Measurements from ENCODE around the gene PYDC2. TPM values are rescaled to one million over a fixed set of nuclear protein-coding genes. Genes with fewer than 3 reads are reported as not detected.

PYDC2 gene
- total RNA-seq, 1 donor from 2014 or later: not detected

- no peaks in the 10 kb centered on the region for H3K27me3 ChIP-seq (ENCODE audit: low read depth)
- no peak overlapping the region for H3K4me3 ChIP-seq
- TF ChIP-seq CTCF (IDR thresholded peaks at IDR 0.05; ENCODE audit: borderline replicate concordance): no peak
- intact Hi-C loops (cut with micrococcal nuclease): no loop called here
- H3K4me1 ChIP-seq: no peaks in the 10 kb centered on the region
- H3K9me3 ChIP-seq (replicated peaks): no peaks in the 10 kb centered on the region
- no peaks in the 10 kb centered on the region for H3K36me3 ChIP-seq
- no peak overlapping the region for H3K27ac ChIP-seq (replicated peaks)
- DNase-seq: no peak
Measured at GRCh38 chr3:191420771-191421170, 40.2 kb upstream of the PYDC2 start.

- H3K9me3 ChIP-seq (replicated peaks): no peaks in the 10 kb centered on the region
- TF ChIP-seq CTCF (IDR thresholded peaks at IDR 0.05; ENCODE audit: borderline replicate concordance): no peak
- intact Hi-C loops (cut with micrococcal nuclease): no loop called here
- no peaks in the 10 kb centered on the region for H3K36me3 ChIP-seq
- peak overlapping the region; percentile 5 for H3K4me3 ChIP-seq
- no peak for DNase-seq
- H3K27ac ChIP-seq (replicated peaks): no peak overlapping the region
- H3K27me3 ChIP-seq (ENCODE audit: low read depth): no peaks in the 10 kb centered on the region
- no peaks in the 10 kb centered on the region for H3K4me1 ChIP-seq
Measured at GRCh38 chr3:191424881-191425280, 36.1 kb upstream of the PYDC2 start.

GRCh38 chr3:191425322-191425734, 35.6 kb upstream of the PYDC2 start:
- peak overlapping the region; percentile 5 for H3K4me3 ChIP-seq
- intact Hi-C loops (cut with micrococcal nuclease): no loop called here
- no peaks in the 10 kb centered on the region for H3K27me3 ChIP-seq (ENCODE audit: low read depth)
- no peak overlapping the region for H3K27ac ChIP-seq (replicated peaks)
- no peaks in the 10 kb centered on the region for H3K9me3 ChIP-seq (replicated peaks)
- H3K36me3 ChIP-seq: no peaks in the 10 kb centered on the region
- no peak for TF ChIP-seq CTCF (IDR thresholded peaks at IDR 0.05; ENCODE audit: borderline replicate concordance)
- no peaks in the 10 kb centered on the region for H3K4me1 ChIP-seq
- no peak for DNase-seq

GRCh38 chr3:191426311-191426710, 34.7 kb upstream of the PYDC2 start:
- H3K27me3 ChIP-seq (ENCODE audit: low read depth): no peaks in the 10 kb centered on the region
- no peak for TF ChIP-seq CTCF (IDR thresholded peaks at IDR 0.05; ENCODE audit: borderline replicate concordance)
- no peak for DNase-seq
- no peaks in the 10 kb centered on the region for H3K36me3 ChIP-seq
- H3K4me1 ChIP-seq: no peaks in the 10 kb centered on the region
- no peak overlapping the region for H3K4me3 ChIP-seq
- intact Hi-C loops (cut with micrococcal nuclease): no loop called here
- H3K9me3 ChIP-seq (replicated peaks): no peaks in the 10 kb centered on the region
- H3K27ac ChIP-seq (replicated peaks): no peak overlapping the region

GRCh38 chr3:191428177-191428576, 32.8 kb upstream of the PYDC2 start:
- intact Hi-C loops (cut with micrococcal nuclease): no loop called here
- H3K4me3 ChIP-seq: no peak overlapping the region
- H3K4me1 ChIP-seq: no peaks in the 10 kb centered on the region
- no peak overlapping the region for H3K27ac ChIP-seq (replicated peaks)
- no peak for TF ChIP-seq CTCF (IDR thresholded peaks at IDR 0.05; ENCODE audit: borderline replicate concordance)
- no peaks in the 10 kb centered on the region for H3K9me3 ChIP-seq (replicated peaks)
- DNase-seq: no peak
- H3K36me3 ChIP-seq: no peaks in the 10 kb centered on the region
- no peaks in the 10 kb centered on the region for H3K27me3 ChIP-seq (ENCODE audit: low read depth)

GRCh38 chr3:191430103-191430502, 30.9 kb upstream of the PYDC2 start:
- intact Hi-C loops (cut with micrococcal nuclease): no loop called here
- no peak for DNase-seq
- Histone ChIP-seq H3K27me3 (ENCODE audit: low read depth) (no peaks in the 10 kb centered on the region), H3K4me1 (no peaks in the 10 kb centered on the region), H3K9me3 (replicated peaks) (no peaks in the 10 kb centered on the region), H3K36me3 (no peaks in the 10 kb centered on the region), H3K4me3 (no peak overlapping the region), H3K27ac (replicated peaks) (no peak overlapping the region)
- TF ChIP-seq CTCF (IDR thresholded peaks at IDR 0.05; ENCODE audit: borderline replicate concordance): no peak

All from left ventricle myocardium inferior (tissue), 1 donor.